Endothelial cell (in vitro differentiated cells): ENCODE measurements around the gene IGF2BP1. TPM values are rescaled to one million over a fixed set of nuclear protein-coding genes. Genes with fewer than 3 reads are reported as not detected.

Experiments used
- DNase-seq: peaks from one replicate; pipeline ENCODE4 v3.0.0; 2021; ENCODE audit warnings: low spot score
- H3K27ac Mint-ChIP-seq: one replicate; pipeline ENCODE4 v1.8.0; 2021; ENCODE audit warnings: mixed read lengths, inconsistent platforms; ENCODE audit not compliant: unreplicated experiment
- H3K27me3 Mint-ChIP-seq: one replicate; pipeline ENCODE4 v1.8.0; 2021; ENCODE audit warnings: mild to moderate bottlenecking, moderate library complexity, mixed read lengths, inconsistent platforms; ENCODE audit not compliant: unreplicated experiment
- H3K36me3 Mint-ChIP-seq: one replicate; pipeline ENCODE4 v1.8.0; 2021; ENCODE audit warnings: mild to moderate bottlenecking, low read depth, mixed read lengths, inconsistent platforms; ENCODE audit not compliant: unreplicated experiment
- H3K4me1 Mint-ChIP-seq: one replicate; pipeline ENCODE4 v1.8.0; 2021; ENCODE audit warnings: mild to moderate bottlenecking, mixed read lengths, inconsistent platforms; ENCODE audit not compliant: unreplicated experiment
- H3K4me3 Mint-ChIP-seq: one replicate; pipeline ENCODE4 v1.8.0; 2021; ENCODE audit warnings: mild to moderate bottlenecking, mixed read lengths, inconsistent platforms; ENCODE audit not compliant: unreplicated experiment
- H3K9me3 Mint-ChIP-seq: one replicate; pipeline ENCODE4 v1.8.0; 2021; ENCODE audit warnings: mixed read lengths, inconsistent platforms; ENCODE audit not compliant: unreplicated experiment
- CTCF ChIP-seq: fragments of 200-600 bp; sonication (generic); IDR thresholded peaks from one replicate; pipeline ENCODE4 v1.5.0; 2021; ENCODE audit warnings: antibody characterized with exemption; ENCODE audit not compliant: unreplicated experiment
- total RNA-seq: library from RNA; stranded (reverse); fragmentation: NEBNext Ultra II Directional; extraction: Animal tissue kit (Norgen Biotek cat#: 25700); gene quantifications from one replicate; pipeline ENCODE4 v1.2.1, GENCODE V29; 2021; ENCODE audit not compliant: unreplicated experiment

Gene IGF2BP1
- total RNA-seq, 1 donor from 2014 or later: 298 TPM

- DNase-seq: no peak
- peaks cover 4% of the 10 kb centered on the region for H3K4me1 Mint-ChIP-seq
- peaks cover 3% of the 10 kb centered on the region for H3K36me3 Mint-ChIP-seq
- H3K27me3 Mint-ChIP-seq: no peaks in the 10 kb centered on the region
- TF ChIP-seq CTCF: no peak
- no peak overlapping the region for H3K4me3 Mint-ChIP-seq
- H3K27ac Mint-ChIP-seq: no peak overlapping the region
- no peaks in the 10 kb centered on the region for H3K9me3 Mint-ChIP-seq
These were observed 72.5 kb downstream of the IGF2BP1 start for GRCh38 chr17:49069585-49070273.

GRCh38 chr17:49071106-49071505 lies 73.9 kb downstream of the IGF2BP1 start:
- DNase-seq: no peak
- Mint-ChIP-seq H3K27ac (no peak overlapping the region), H3K9me3 (no peaks in the 10 kb centered on the region), H3K4me1 (peaks cover 4% of the 10 kb centered on the region), H3K4me3 (peak overlapping the region; percentile 15), H3K36me3 (no peaks in the 10 kb centered on the region), H3K27me3 (no peaks in the 10 kb centered on the region)
- no peak for TF ChIP-seq CTCF

- Mint-ChIP-seq H3K4me1 (peaks cover 12% of the 10 kb centered on the region), H3K27ac (no peak overlapping the region), H3K27me3 (peaks cover 3% of the 10 kb centered on the region), H3K9me3 (no peaks in the 10 kb centered on the region), H3K4me3 (no peak overlapping the region), H3K36me3 (no peaks in the 10 kb centered on the region)
- no peak for DNase-seq
- no peak for TF ChIP-seq CTCF
These were observed 77.8 kb downstream of the IGF2BP1 start for GRCh38 chr17:49074851-49075540.

- peaks cover 8% of the 10 kb centered on the region for H3K4me1 Mint-ChIP-seq
- H3K27ac Mint-ChIP-seq: no peak overlapping the region
- H3K4me3 Mint-ChIP-seq: no peak overlapping the region
- peaks cover 3% of the 10 kb centered on the region for H3K27me3 Mint-ChIP-seq
- H3K36me3 Mint-ChIP-seq: no peaks in the 10 kb centered on the region
- H3K9me3 Mint-ChIP-seq: no peaks in the 10 kb centered on the region
- TF ChIP-seq CTCF: no peak
- DNase-seq: no peak
These were observed 79.6 kb downstream of the IGF2BP1 start for GRCh38 chr17:49076573-49077384.
